Mesenteric fat pad (tissue), 1 donor: ENCODE results near the gene FAM193A. TPM values are rescaled to one million over a fixed set of nuclear protein-coding genes. Genes with fewer than 3 reads are reported as not detected.
"Not testable (repeated sequence)": the region's sequence is repeated elsewhere in the genome, so short reads cannot be mapped to it uniquely, and the experiment has no call there.

Experiments
- DNase-seq: peaks from one replicate; pipeline ENCODE4 v3.0.0-alpha.2; 2020; ENCODE audit warnings: low spot score
- total RNA-seq: library from RNA; stranded (reverse); fragmentation: NEBNext Ultra II Directional; extraction: Animal tissue kit (Norgen Biotek cat#: 25700); gene quantifications from one replicate; pipeline ENCODE4 v1.2.1, GENCODE V29; 2021
- donor health status: DM: yes; HTN: yes; CAD: no.

FAM193A gene
- total RNA-seq, 1 donor from 2014 or later = 25.3 TPM

GRCh38 chr4:2723751-2724150 is 187.3 kb downstream of the FAM193A start:
- DNase-seq = no peak

DNA sequence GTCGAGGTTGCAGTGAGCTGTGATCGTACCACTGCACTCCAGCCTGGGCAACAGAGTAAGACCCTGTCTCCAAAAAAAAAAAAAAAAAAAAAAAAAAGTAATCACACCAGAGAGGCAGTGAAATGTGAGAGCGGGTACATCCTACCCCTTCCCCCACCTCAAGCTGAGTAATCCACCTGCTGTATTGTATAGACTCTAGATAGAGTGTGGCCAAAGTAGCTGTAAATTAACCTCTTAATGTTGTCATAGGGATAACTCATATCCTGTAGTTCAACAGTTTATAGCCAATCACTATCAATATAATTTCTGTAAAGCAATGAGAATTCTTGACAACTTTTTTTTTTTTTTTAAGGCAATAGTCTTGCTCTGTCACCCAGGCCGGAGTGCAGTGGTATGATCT is 188.9 kb downstream of the FAM193A start:
- DNase-seq = no peak

DNA sequence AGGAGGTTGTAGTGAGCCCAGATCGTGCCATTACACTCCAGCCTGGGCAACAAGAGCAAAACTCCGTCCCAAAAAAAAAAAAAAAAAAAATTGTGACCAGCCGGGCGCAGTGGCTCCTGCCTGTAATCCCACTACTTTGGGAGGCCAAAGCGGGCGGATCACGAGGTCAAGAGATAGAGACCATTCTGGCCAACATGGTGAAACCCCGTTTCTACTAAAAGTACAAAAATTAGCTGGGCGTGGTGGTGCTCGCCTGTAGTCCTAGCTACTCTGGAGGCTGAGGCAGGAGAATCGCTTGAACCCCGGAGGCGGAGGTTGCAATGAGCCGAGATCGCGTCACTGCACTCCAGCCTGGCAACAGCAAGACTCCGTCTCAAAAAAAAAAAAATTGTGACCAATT is 190.4 kb downstream of the FAM193A start:
- DNase-seq = not testable (repeated sequence)

DNA sequence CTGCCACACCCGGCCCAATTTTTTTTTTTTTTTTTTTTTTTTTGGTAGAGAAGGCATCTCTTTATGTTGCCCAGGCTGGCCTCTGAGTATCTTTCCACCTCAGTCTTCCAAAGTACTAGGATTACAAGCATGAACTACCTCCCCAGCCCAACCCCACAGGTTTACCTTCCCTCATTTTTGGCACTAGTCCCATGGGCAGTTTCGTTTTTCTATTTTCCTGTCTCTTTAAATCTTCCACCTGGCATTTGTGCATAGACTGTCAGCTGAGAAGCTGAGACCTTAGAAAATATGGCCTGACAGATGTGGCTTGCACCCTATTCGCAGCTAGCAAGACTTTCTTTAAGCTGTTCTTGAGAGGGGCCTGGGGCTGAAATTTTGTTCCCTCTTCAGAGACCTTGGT is 191.8 kb downstream of the FAM193A start:
- DNase-seq = no peak

- no peak for DNase-seq
Measured at GRCh38 chr4:2728806-2729532, 192.5 kb downstream of the FAM193A start.

DNA sequence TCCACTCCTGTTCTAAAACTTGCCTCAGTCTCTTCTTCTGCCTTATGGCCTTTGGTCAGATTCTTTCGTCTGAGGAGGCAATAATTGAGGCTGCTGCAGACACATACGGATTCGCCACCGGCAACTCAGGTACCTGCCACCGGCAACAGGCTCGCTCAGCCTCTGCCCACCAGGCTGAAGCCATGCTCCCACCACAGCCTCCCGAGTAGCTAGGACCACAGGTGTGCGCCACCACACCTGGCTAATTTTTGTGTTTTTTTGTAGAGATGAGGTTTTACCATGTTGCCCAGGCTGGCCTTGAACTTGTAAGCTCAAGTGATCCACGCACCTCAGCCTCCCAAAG is 193.1 kb downstream of the FAM193A start:
- no peak for DNase-seq

- peak; percentile 78 for DNase-seq
Measured at GRCh38 chr4:2731907-2732317, 195.5 kb downstream of the FAM193A start.

- DNase-seq = no peak
Measured at GRCh38 chr4:2732526-2732925, 196.1 kb downstream of the FAM193A start.

DNA sequence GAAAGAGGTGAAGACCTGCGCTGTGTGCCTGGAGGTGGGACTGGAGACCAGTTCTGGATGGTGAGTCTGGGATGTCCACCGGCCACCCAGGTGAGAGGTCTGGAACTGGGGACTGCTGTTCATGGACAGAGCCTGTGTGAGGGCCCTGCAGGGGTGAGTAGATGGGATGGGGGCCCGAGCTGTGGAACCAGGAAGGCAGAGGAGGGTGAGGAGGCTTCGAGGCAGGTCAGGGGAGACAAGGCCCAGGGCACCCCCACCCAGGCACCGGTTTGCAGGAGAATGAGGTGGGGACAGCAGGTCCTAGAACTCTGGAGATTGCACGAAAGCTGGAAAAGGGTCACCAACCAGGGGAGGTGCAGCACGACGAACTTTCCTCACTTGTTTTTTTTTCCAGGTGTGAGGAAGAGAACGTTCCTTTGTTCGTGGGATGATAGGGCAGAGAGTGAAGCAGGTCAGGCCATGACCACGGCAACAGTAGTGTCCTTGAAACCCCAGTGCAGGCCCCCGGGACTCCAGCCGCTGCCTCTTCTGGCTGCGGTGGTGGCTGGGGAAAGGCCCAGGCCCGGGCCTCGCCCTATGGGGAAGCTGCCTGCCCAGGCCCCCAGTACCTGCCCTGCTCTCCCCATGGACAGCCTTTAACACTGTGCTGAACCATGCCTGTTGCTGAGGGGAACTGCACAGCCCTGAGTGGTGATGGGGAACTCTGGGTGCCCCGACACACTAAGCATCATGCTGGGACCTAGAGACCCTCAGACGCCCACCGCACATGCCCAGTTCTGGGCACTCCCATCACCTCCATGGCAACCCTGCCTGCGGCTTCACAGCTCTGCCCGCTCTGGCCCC is 196.8 kb downstream of the FAM193A start:
- DNase-seq = no peak

DNA sequence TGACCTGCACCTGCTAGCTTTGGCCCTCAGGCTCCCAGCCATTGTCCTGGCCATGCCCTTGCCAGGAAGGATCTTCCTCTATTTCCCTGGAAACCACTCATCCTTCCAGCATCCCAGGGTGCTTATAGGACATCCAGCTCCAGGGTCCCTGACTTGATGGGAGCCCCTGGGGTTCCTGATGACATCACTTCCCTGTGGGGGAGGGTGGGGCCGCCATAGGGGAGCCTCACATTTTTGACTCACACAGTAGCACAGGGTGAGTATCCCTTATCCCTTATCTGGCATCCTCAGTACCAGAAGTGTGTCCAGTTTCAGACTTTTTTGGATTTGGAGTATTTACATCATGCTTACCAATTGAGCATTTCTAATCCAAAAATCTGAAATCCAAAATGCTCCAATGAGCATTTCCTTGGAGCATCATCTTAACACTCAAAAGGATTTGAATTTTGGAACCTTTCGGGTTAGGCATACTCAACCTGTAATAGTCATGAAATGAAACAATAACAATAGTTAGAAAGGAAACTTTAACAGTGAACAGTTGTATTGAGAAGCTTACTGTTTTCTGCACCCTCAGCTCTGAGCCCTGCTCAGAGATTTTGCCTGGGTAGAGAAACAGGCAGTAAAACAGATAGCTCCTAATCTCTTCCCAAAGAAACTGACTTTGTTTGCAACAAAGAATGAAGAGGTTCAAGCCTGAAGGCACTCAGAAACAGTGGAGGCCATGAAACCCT is 197.6 kb downstream of the FAM193A start:
- no peak for DNase-seq

GRCh38 chr4:2734612-2735011 is 198.2 kb downstream of the FAM193A start:
- DNase-seq = no peak

DNA sequence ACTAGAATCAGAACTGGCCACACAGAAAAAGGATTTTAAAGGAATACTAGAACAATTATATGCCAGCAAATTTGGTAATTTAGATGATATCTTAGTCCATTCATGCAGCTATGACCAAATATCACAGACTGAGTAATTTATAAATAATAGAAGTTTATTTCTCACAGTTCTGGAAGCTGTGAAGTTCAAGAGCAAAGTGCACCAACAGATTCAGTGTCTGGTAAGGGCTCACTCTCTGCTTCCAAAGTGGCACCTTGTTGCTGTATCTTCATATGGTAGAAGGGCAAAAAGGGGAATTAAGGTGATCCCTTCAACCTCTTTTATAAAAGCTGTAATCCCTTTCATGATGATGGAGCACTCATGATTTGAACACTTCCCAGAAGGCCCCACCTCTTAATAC is 199.4 kb downstream of the FAM193A start:
- no peak for DNase-seq

DNA sequence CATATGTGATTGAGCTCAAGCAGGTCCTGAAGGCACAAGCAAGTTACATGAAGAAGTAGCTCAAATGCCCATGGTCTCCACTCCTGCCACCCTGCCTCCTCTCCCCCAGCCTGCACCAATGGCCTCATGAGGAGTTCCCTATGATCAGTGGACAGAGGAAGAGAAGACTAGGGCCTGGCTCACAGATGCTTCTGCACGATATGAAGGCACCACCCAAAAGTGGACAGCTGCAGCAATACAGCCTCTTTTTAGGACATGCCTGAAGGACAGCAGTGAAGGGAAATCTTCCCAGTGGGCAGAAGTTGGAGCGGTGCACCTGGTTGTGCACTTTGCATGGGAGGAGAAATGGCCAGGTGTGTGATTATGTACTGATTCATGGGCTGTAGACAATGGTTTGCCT is 201.8 kb downstream of the FAM193A start:
- not testable (repeated sequence) for DNase-seq

DNA sequence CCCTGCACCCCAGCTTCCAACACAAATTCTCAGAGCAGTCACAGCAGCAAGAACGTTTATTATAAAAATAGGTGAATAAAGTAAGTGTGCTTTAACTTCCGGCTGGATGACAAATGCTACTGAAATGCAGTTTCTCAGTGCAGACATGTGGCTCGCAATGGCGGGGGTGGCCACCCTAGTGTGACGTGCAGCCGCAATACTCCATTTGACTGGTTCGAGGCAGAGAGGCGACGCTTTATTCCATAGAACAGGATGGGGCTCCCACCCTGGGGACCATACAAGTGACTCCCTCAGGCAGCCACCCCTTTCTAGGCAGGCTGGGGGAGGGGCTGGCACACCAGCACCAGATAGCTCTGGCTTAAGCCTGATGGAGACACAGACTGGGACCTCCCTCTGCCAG is 205.2 kb downstream of the FAM193A start:
- DNase-seq = no peak

DNA sequence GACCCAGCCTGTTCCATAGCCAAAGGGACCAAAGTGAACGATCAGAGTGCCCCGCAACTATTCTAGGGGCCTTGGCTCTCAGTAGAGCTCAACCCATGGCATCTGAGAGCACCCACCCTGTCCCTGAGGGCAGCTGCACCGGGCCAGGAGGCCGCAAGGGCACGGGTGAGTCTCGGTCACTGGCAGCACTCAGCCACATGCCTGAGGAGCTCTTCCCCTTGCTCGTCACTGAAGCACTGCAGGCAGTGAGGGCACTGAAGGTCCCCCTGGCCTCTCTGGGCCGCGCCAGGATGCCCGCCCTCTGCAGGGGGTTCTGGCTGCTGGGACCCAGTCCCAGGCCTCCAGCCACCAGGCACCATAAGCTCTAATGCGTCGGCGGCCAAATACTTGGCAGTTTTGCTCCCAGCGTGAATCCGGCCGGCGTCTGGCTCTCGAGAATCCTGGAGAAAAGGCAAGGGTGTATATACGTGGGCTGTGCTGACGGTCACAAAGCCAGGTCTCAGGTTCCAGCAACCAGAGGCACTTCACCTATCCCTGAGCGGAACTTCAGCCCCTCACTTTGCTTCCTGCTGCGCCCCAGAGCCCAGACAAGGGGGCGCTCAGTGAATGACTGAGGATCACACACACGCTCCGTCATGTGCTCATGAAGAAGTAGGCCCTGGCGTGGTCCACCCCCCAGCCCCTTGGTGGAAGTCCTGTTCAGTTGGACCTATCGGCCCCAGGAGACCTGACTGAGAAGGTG is 205.8 kb downstream of the FAM193A start:
- no peak for DNase-seq

DNA sequence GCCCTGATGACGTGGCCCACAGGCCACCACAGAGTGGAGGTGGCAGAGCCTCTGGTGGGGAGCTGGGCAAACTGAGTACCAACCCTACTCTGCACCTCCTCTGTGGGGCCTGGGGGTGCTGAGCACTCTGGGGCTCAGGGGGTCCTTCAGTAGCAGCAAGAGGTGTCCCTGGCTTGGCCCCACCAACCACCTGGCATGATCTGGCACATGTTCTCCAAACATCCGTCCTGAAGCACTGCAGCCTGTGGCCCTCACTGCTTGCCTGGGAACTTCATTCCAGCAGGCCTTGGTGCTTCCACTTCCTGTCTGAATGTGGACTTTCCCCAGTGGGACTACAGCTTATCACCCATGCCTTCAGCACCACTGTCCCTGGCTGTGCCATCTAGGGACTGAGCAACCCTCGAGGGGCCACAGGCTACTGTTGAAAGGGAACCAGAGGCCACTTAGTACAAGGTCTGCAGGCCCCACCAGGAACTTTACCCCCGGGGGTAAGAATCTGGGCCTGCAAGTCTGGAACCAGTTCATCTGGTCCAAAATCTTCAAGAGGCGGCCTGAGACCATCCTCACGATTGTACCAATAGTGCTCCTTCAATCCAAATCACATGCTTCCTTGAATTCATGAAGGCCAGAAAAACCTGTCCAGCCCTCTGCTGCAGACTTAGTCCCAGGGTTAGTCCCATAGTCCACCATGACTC is 206.5 kb downstream of the FAM193A start:
- no peak for DNase-seq

- DNase-seq = no peak
Measured at GRCh38 chr4:2743518-2744445, 207.3 kb downstream of the FAM193A start.

GRCh38 chr4:2744576-2745270 is 208.3 kb downstream of the FAM193A start:
- no peak for DNase-seq

DNA sequence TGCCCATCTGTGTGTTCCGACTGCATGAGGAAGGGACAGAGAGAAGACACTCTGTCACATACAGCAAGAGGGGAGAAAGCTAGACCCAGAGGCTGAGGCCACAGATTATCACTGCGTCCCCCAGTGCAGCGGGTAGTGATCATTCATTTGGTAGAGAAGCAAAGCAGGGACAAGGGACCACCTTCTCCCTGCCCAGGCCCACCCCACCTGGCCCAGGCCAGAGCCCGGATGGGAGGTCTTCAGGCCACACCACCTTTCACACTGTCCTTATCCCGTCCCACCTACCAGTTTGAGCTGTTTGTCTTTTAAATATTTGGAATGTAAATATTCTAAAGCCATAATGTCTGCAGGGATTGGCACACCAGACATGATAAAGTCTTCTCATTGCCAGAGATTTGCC is 209.1 kb downstream of the FAM193A start:
- DNase-seq = no peak
